HepG2 (cell line): Measurements from ENCODE around the gene TUBA4B. TPM values are rescaled to one million over a fixed set of nuclear protein-coding genes. Genes with fewer than 3 reads are reported as not detected.

ENCODE experiments used
- AKAP8 ChIP-seq: sonication (generic); formaldehyde crosslinking; IDR thresholded peaks from 2 replicates; pipeline ENCODE4 v1.5.1; 2020; ENCODE audit warnings: mild to moderate bottlenecking, missing genetic modification reagents
- ATF7 ChIP-seq, 2 experiments: fragments of 450-650 bp in 1 of 2; sonication (generic) in 1 of 2; formaldehyde crosslinking in 1 of 2; IDR thresholded peaks; 2 replicates each; pipeline versions ENCODE4 v1.4.0 to v1.6.1; 2016 to 2020; ENCODE audit warnings: antibody characterized with exemption in 1 of 2, mild to moderate bottlenecking in 1 of 2, missing genetic modification reagents in 1 of 2
- HDAC6 ChIP-seq: fragments of 200-600 bp; sonication (generic); IDR thresholded peaks from 2 replicates; pipeline ENCODE4 v1.7.0; 2017; ENCODE audit warnings: mild to moderate bottlenecking, antibody characterized with exemption, low read length, low read depth
- HIC2 ChIP-seq: sonication (generic); formaldehyde crosslinking; IDR thresholded peaks from 2 replicates; pipeline ENCODE4 v1.9.0; 2022; ENCODE audit warnings: low read depth, missing genetic modification reagents
- JUN ChIP-seq: sonication (generic); formaldehyde crosslinking; IDR thresholded peaks from 2 replicates; pipeline ENCODE4 v1.4.0; 2020; ENCODE audit warnings: mild to moderate bottlenecking, missing genetic modification reagents
- MAF1 ChIP-seq: sonication (generic); formaldehyde crosslinking; IDR thresholded peaks from 2 replicates; pipeline ENCODE4 v1.5.0; 2020; ENCODE audit warnings: missing genetic modification reagents, borderline replicate concordance
- NFKB2 ChIP-seq: sonication (generic); formaldehyde crosslinking; IDR thresholded peaks from 2 replicates; pipeline ENCODE4 v1.4.0; 2020; ENCODE audit warnings: missing genetic modification reagents, borderline replicate concordance
- PHF21A ChIP-seq: sonication (generic); formaldehyde crosslinking; IDR thresholded peaks from 2 replicates; pipeline ENCODE4 v1.5.0; 2020; ENCODE audit warnings: mild to moderate bottlenecking, missing genetic modification reagents
- PHF5A ChIP-seq: IDR thresholded peaks from one replicate; pipeline ENCODE4 v1.6.1; 2018; ENCODE audit warnings: low read depth, missing genetic modification reagents; ENCODE audit not compliant: unreplicated experiment
- RFX3 ChIP-seq: IDR thresholded peaks from 2 replicates; pipeline ENCODE4 v1.6.1; 2016; ENCODE audit warnings: missing biosample characterization, missing genetic modification reagents
- TOPORS ChIP-seq: sonication (generic); formaldehyde crosslinking; IDR thresholded peaks from 2 replicates; pipeline ENCODE4 v1.8.0; 2023; ENCODE audit warnings: mild to moderate bottlenecking, missing genetic modification reagents
- U2AF1 ChIP-seq: fragments of 200-400 bp; formaldehyde crosslinking; optimal IDR thresholded peaks from 2 replicates; pipeline ENCODE3; 2017; ENCODE audit warnings: mild to moderate bottlenecking, low read depth, low read length
- YY1 ChIP-seq: IDR thresholded peaks from 2 replicates; pipeline ENCODE4 v1.6.1; 2011; ENCODE audit warnings: low read length, low read depth, moderate library complexity, mild to moderate bottlenecking; ENCODE audit not compliant: insufficient read depth, insufficient replicate concordance
- ZFP36 ChIP-seq: fragments of 150-350 bp; IDR thresholded peaks from 2 replicates; pipeline ENCODE4 v1.6.1; 2018; ENCODE audit warnings: borderline replicate concordance, low read length, low read depth; ENCODE audit not compliant: partially characterized antibody
- ZFP62 ChIP-seq: sonication (generic); formaldehyde crosslinking; IDR thresholded peaks from 2 replicates; pipeline ENCODE4 v1.4.0; 2020; ENCODE audit warnings: missing genetic modification reagents
- ZFY ChIP-seq: sonication (generic); formaldehyde crosslinking; IDR thresholded peaks from 2 replicates; pipeline ENCODE4 v1.4.0; 2020; ENCODE audit warnings: missing genetic modification reagents
- ZNF121 ChIP-seq: sonication (generic); formaldehyde crosslinking; IDR thresholded peaks from 2 replicates; pipeline ENCODE4 v1.5.0; 2020; ENCODE audit warnings: mild to moderate bottlenecking, missing genetic modification reagents
- ZNF18 ChIP-seq: sonication (generic); formaldehyde crosslinking; IDR thresholded peaks from 2 replicates; pipeline ENCODE4 v1.8.0; 2022; ENCODE audit warnings: mild to moderate bottlenecking, missing genetic modification reagents; ENCODE audit not compliant: insufficient replicate concordance
- ZNF276 ChIP-seq: sonication (generic); formaldehyde crosslinking; IDR thresholded peaks from 2 replicates; pipeline ENCODE4 v1.4.0; 2020; ENCODE audit warnings: mild to moderate bottlenecking, low read depth, missing genetic modification reagents
- ZNF3 ChIP-seq: IDR thresholded peaks from 2 replicates; pipeline ENCODE4 v1.7.0; 2017; ENCODE audit warnings: inconsistent platforms
- ZNF432 ChIP-seq: sonication (generic); formaldehyde crosslinking; IDR thresholded peaks from 2 replicates; pipeline ENCODE4 v1.5.0; 2020; ENCODE audit warnings: missing genetic modification reagents, mild to moderate bottlenecking, borderline replicate concordance
- ZNF460 ChIP-seq: sonication (generic); formaldehyde crosslinking; IDR thresholded peaks from 2 replicates; pipeline ENCODE4 v1.5.1; 2020; ENCODE audit warnings: missing genetic modification reagents, mild to moderate bottlenecking, borderline replicate concordance
- ZNF496 ChIP-seq: sonication (generic); formaldehyde crosslinking; IDR thresholded peaks from 2 replicates; pipeline ENCODE4 v1.8.1; 2023; ENCODE audit warnings: mild to moderate bottlenecking, moderate library complexity, missing genetic modification reagents; ENCODE audit not compliant: insufficient replicate concordance
- ZNF543 ChIP-seq: sonication (generic); formaldehyde crosslinking; IDR thresholded peaks from 2 replicates; pipeline ENCODE4 v1.4.0; 2020; ENCODE audit warnings: mild to moderate bottlenecking, missing genetic modification reagents
- polyA plus RNA-seq, 8 experiments: library from polyadenylated mRNA; depleted of rRNA in 3 of 8; stranded (reverse) in 7 of 8; unstranded in 1 of 8; fragments of >200 nt; fragmentation: Illumina TruSeq in 4 of 8; extraction: Trizol in 4 of 8; gene quantifications; 2 replicates each; pipeline versions ENCODE4 v1.2.1 to v1.2.3, GENCODE V29; 2011 to 2016; ENCODE audit warnings: low read depth in 4 of 8, missing spikeins in 1 of 8, mixed read lengths in 1 of 8; ENCODE audit not compliant: insufficient read depth in 1 of 8
- total RNA-seq, 5 experiments: library from RNA; depleted of rRNA; stranded (reverse); fragments of >200 nt; fragmentation: Illumina TruSeq; extraction: Trizol; gene quantifications; 2 replicates each; pipeline ENCODE4 v1.2.3, GENCODE V29; 2016; ENCODE audit warnings: low read depth in 1 of 5

The TUBA4B gene
- total and polyA plus RNA-seq, 2 of the 13 experiments (the other 11 are each of a cell fraction or from before 2014, with no cell fraction given), result 0.18 to 0.22 TPM

- TF ChIP-seq ZNF432 (CRISPR knock-in tag) (no peak), ZNF460 (CRISPR knock-in tag) (no peak), NFKB2 (peak; percentile 89; the same call in 1 of the 2 replicates), YY1 (peak; percentile 65), ATF7 (IDR thresholded peaks at IDR 0.05) (no peak), ATF7 (CRISPR knock-in tag; IDR thresholded peaks at IDR 0.05) (no peak), MAF1 (CRISPR knock-in tag) (peak; percentile 83), ZFP36 (no peak), ZNF18 (peak; percentile 93), ZNF496 (CRISPR knock-in tag) (no peak), HIC2 (CRISPR knock-in tag) (peak; percentile 34), ZNF543 (CRISPR knock-in tag) (peak; percentile 88; the same call in 1 of the 2 replicates), PHF21A (peak; percentile 69; the same call in 1 of the 2 replicates), ZNF121 (CRISPR knock-in tag) (peak; percentile 45; the same call in 1 of the 2 replicates), U2AF1 (peak; percentile 40), ZNF276 (CRISPR knock-in tag) (peak; percentile 81; the same call in 1 of the 2 replicates), RFX3 (CRISPR knock-in tag) (no peak), ZFP62 (CRISPR knock-in tag) (no peak), ZFY (peak; percentile 98), ZNF3 (CRISPR knock-in tag) (0 out of 2 replicates have a peak, but pooled peaks have one; percentile 15), PHF5A (CRISPR knock-in tag) (no peak), JUN (CRISPR knock-in tag) (peak; percentile 63; the same call in 1 of the 2 replicates), TOPORS (CRISPR knock-in tag) (peak; percentile 95), AKAP8 (CRISPR knock-in tag) (peak; percentile 100), HDAC6 (no peak)
Observed at GRCh38 chr2:219218732-219219701, 34.0 kb upstream of the TUBA4B start, which contains the start of gene ABCB6 (continued).
